CD8-positive, alpha-beta memory T cell (primary cell): Measurements from ENCODE around the gene ZNF217. TPM values are rescaled to one million over a fixed set of nuclear protein-coding genes. Genes with fewer than 3 reads are reported as not detected.
"Not testable (repeated sequence)": the region's sequence is repeated elsewhere in the genome, so short reads cannot be mapped to it uniquely, and the experiment has no call there.

ENCODE experiments used
- CTCF ChIA-PET: fragments of 350-600 bp; sonication (Branson Sonifier 250); formaldehyde crosslinking; loops from one replicate; lab custom pipeline; 2021; ENCODE audit warnings: antibody characterized with exemption; lab: Charles Lee
- POLR2A ChIA-PET: fragments of 350-600 bp; sonication (Branson Sonifier 250); formaldehyde crosslinking; loops from one replicate; lab custom pipeline; 2021; ENCODE audit warnings: antibody characterized with exemption; lab: Charles Lee
- DNase-seq, 5 donors: peaks; one replicate each; pipeline versions ENCODE4 v3.0.0 to v3.0.0-alpha.2; 2020 to 2022; ENCODE audit warnings: mixed read lengths in 1 of 5
- H3K27ac ChIP-seq: one replicate; pipeline ENCODE4 v1.7.0; 2013; ENCODE audit warnings: low read depth, mild to moderate bottlenecking, low read length, moderate library complexity
- H3K27me3 ChIP-seq: 2 replicates; pipeline ENCODE4 v1.7.0; 2013; ENCODE audit warnings: low read length, mild to moderate bottlenecking; ENCODE audit not compliant: insufficient read depth, poor library complexity, severe bottlenecking
- H3K36me3 ChIP-seq: 2 replicates; pipeline ENCODE4 v1.7.0; 2013; ENCODE audit warnings: mild to moderate bottlenecking, low read length, moderate library complexity; ENCODE audit not compliant: insufficient read depth
- H3K4me1 ChIP-seq: 2 replicates; pipeline ENCODE4 v1.7.0; 2013; ENCODE audit warnings: mild to moderate bottlenecking, low read length, moderate library complexity; ENCODE audit not compliant: insufficient read depth
- H3K4me3 ChIP-seq: 2 replicates; pipeline ENCODE4 v1.7.0; 2013; ENCODE audit warnings: mild to moderate bottlenecking, low read length
- H3K9me3 ChIP-seq: 2 replicates; pipeline ENCODE4 v1.7.0; 2013; ENCODE audit warnings: mild to moderate bottlenecking, low read length
- H3K27ac Mint-ChIP-seq, 8 donors: one replicate each; pipeline ENCODE4 v1.8.0; 2020 to 2021; ENCODE audit warnings: mixed read lengths in 8 of 8, mild to moderate bottlenecking in 6 of 8, inconsistent platforms in 3 of 8, moderate library complexity in 3 of 8
- H3K27me3 Mint-ChIP-seq, 2 donors: one replicate each; pipeline ENCODE4 v1.8.0; 2020 to 2021; ENCODE audit warnings: mixed read lengths in 2 of 2, mild to moderate bottlenecking in 1 of 2, moderate library complexity in 1 of 2
- H3K36me3 Mint-ChIP-seq, 3 donors: one replicate each; pipeline ENCODE4 v1.8.0; 2020 to 2021; ENCODE audit warnings: mixed read lengths in 3 of 3, inconsistent platforms in 1 of 3, mild to moderate bottlenecking in 1 of 3
- H3K4me1 Mint-ChIP-seq, 3 donors: one replicate each; pipeline ENCODE4 v1.8.0; 2020 to 2021; ENCODE audit warnings: mixed read lengths in 3 of 3, inconsistent platforms in 1 of 3, mild to moderate bottlenecking in 1 of 3
- H3K4me3 Mint-ChIP-seq, 7 donors: one replicate each; pipeline ENCODE4 v1.8.0; 2020 to 2021; ENCODE audit warnings: mixed read lengths in 7 of 7, mild to moderate bottlenecking in 6 of 7, moderate library complexity in 4 of 7, inconsistent platforms in 2 of 7
- H3K9me3 Mint-ChIP-seq, 5 donors: one replicate each; pipeline ENCODE4 v1.8.0; 2020 to 2022; ENCODE audit warnings: mixed read lengths in 5 of 5, mild to moderate bottlenecking in 3 of 5, moderate library complexity in 2 of 5, inconsistent platforms in 1 of 5
- polyA plus RNA-seq: library from polyadenylated mRNA; unstranded; fragments of 300-500 nt; fragmentation: Illumina TruSeq; gene quantifications from one replicate; pipeline ENCODE4 v1.2.3, GENCODE V29; 2021
- total RNA-seq, 2 experiments: library from RNA; stranded (reverse); gene quantifications; one replicate each; pipeline ENCODE4 v1.2.3, GENCODE V29; 2021

ZNF217 gene
- total and polyA plus RNA-seq, 3 experiments from 2014 or later: 24.0 to 54.3 (median 52.5) TPM

DNA sequence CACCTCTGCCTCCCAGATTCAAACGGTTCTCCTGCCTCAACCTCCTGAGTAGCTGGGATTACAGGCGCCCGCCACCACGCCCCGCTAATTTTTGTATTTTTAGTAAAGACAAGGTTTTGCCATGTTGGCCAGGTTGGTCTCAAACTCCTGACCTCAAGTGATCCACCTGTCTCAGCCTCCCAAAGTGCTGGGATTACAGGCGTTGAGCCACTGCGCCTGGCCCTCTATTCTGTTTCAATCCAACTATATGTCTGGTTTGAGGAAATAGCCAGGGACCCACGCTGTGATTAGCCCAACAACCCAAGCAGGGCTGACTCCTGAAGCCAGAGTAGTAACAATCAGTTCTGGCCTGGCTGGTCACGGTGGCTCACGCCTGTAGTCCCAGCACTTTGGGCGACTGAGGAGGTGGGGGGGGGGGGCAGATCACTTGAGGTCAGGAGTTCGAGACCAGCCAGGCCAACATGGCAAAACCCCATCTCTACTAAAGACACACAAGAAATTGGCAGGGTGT, 24.9 kb upstream of the ZNF217 start:
- CTCF ChIA-PET: interaction anchor here (0.7 kb wide), 1 partner anchor 162 kb away, joined by 3 read pairs; no protein-coding TSS in a partner anchor
- H3K36me3 ChIP-seq, H3K4me3 ChIP-seq, H3K9me3 Mint-ChIP-seq, H3K36me3 Mint-ChIP-seq, H3K4me3 Mint-ChIP-seq, H3K27me3 Mint-ChIP-seq, H3K9me3 ChIP-seq, POLR2A ChIA-PET, H3K27ac Mint-ChIP-seq, H3K27ac ChIP-seq, DNase-seq, H3K27me3 ChIP-seq: not testable (repeated sequence)
- peaks cover 31% of the 10 kb centered on the region for H3K4me1 ChIP-seq
- peaks cover 27 to 29% (median 28%) of the 10 kb centered on the region in 3 donors for H3K4me1 Mint-ChIP-seq

- Histone ChIP-seq H3K27ac (no peak overlapping the region), H3K36me3 (no peaks in the 10 kb centered on the region), H3K4me1 (peaks cover 28% of the 10 kb centered on the region), H3K27me3 (no peaks in the 10 kb centered on the region), H3K4me3 (no peak overlapping the region), H3K9me3 (no peaks in the 10 kb centered on the region)
- DNase-seq: no peak
- no peaks in the 10 kb centered on the region for H3K36me3 Mint-ChIP-seq
- H3K4me1 Mint-ChIP-seq: peaks cover 21 to 25% (median 22%) of the 10 kb centered on the region in 3 donors
- no peak overlapping the region for H3K27ac Mint-ChIP-seq
- H3K9me3 Mint-ChIP-seq: no peaks in the 10 kb centered on the region
- no peaks in the 10 kb centered on the region for H3K27me3 Mint-ChIP-seq
- H3K4me3 Mint-ChIP-seq: peak overlapping the region in 1 of 7 donors; percentile 28
- POLR2A ChIA-PET: no interaction called here
- CTCF ChIA-PET: interaction anchor here (0.7 kb wide), 1 partner anchor 163 kb away, joined by 3 read pairs; no protein-coding TSS in a partner anchor
Measured at GRCh38 chr20:53617791-53618489, 24.3 kb upstream of the ZNF217 start.

DNA sequence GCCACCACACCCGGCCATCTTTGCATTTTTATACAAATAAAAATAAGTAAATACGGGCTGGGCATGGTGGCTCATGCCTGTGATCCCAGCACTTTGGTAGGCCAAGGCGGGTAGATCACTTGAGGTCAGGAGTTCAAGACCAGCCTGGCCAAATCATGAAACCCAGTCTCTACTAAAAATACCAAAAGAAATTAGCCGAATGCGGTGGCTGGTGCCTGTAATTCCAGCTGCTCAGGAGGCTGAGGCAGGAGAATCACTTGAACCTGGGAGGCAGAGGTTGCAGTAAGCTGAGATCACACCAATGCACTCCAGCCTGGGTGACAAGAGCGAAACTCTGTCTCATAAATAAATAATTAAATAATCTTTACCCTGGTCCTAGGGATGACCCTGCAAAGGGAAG, 22.9 kb upstream of the ZNF217 start:
- CTCF ChIA-PET: interaction anchor here (1.2 kb wide), 1 partner anchor 20 kb away, joined by 3 read pairs; no protein-coding TSS in a partner anchor
- H3K27ac ChIP-seq, H3K36me3 Mint-ChIP-seq, H3K4me3 Mint-ChIP-seq, DNase-seq, H3K4me3 ChIP-seq, H3K36me3 ChIP-seq, H3K27me3 ChIP-seq, H3K27me3 Mint-ChIP-seq, H3K27ac Mint-ChIP-seq, H3K9me3 ChIP-seq, H3K9me3 Mint-ChIP-seq, POLR2A ChIA-PET: not testable (repeated sequence)
- H3K4me1 ChIP-seq: peaks cover 14% of the 10 kb centered on the region
- H3K4me1 Mint-ChIP-seq: peaks cover 6 to 11% (median 10%) of the 10 kb centered on the region in 3 donors

GRCh38 chr20:53613748-53614147, 20.1 kb upstream of the ZNF217 start:
- no peaks in the 10 kb centered on the region for H3K36me3 ChIP-seq
- H3K27me3 Mint-ChIP-seq: no peaks in the 10 kb centered on the region
- peak overlapping the region; percentile 26 for H3K27ac ChIP-seq
- no peaks in the 10 kb centered on the region for H3K9me3 Mint-ChIP-seq
- no peaks in the 10 kb centered on the region for H3K9me3 ChIP-seq
- no peak overlapping the region for H3K4me3 Mint-ChIP-seq
- CTCF ChIA-PET: interaction anchor here (0.7 to 1.9 kb wide), 4 partner anchors 9 to 302 kb away, joined by 3 to 7 read pairs (median 4); no protein-coding TSS in a partner anchor
- H3K36me3 Mint-ChIP-seq: peaks cover 0 to 9% (median 0%) of the 10 kb centered on the region in 3 donors
- peak overlapping the region in 4 of 8 donors; percentile 7 to 83 (median 52) for H3K27ac Mint-ChIP-seq
- no peaks in the 10 kb centered on the region for H3K27me3 ChIP-seq
- DNase-seq: no peak
- peaks cover 16 to 22% (median 20%) of the 10 kb centered on the region in 3 donors for H3K4me1 Mint-ChIP-seq
- POLR2A ChIA-PET: interaction anchor here (1.6 kb wide), 1 partner anchor 9 kb away, joined by 8 read pairs; no protein-coding TSS in a partner anchor
- H3K4me1 ChIP-seq: peaks cover 17% of the 10 kb centered on the region
- H3K4me3 ChIP-seq: no peak overlapping the region

GRCh38 chr20:53612289-53612688, 18.6 kb upstream of the ZNF217 start:
- ChIA-PET CTCF (interaction anchor here (1.5 to 1.9 kb wide), 2 partner anchors 45 to 303 kb away, joined by 3 to 5 read pairs; no protein-coding TSS in a partner anchor), POLR2A (interaction anchor here (1.1 kb wide), 1 partner anchor 9 kb away, joined by 3 read pairs; no protein-coding TSS in a partner anchor)
- H3K27me3 Mint-ChIP-seq, H3K36me3 ChIP-seq, H3K4me3 ChIP-seq, H3K4me3 Mint-ChIP-seq, H3K27ac ChIP-seq, DNase-seq, H3K9me3 Mint-ChIP-seq, H3K27me3 ChIP-seq, H3K27ac Mint-ChIP-seq, H3K9me3 ChIP-seq: not testable (repeated sequence)
- Mint-ChIP-seq H3K4me1 (peaks cover 22 to 28% (median 24%) of the 10 kb centered on the region in 3 donors), H3K36me3 (peaks cover 0 to 12% (median 0%) of the 10 kb centered on the region in 3 donors)
- peaks cover 25% of the 10 kb centered on the region for H3K4me1 ChIP-seq

- peaks cover 23 to 32% (median 24%) of the 10 kb centered on the region in 3 donors for H3K4me1 Mint-ChIP-seq
- peak overlapping the region; percentile 41 for H3K27ac ChIP-seq
- peak overlapping the region in 1 of 7 donors; percentile 41 for H3K4me3 Mint-ChIP-seq
- peaks cover 25% of the 10 kb centered on the region for H3K4me1 ChIP-seq
- H3K36me3 Mint-ChIP-seq: peaks cover 0 to 12% (median 0%) of the 10 kb centered on the region in 3 donors
- ChIA-PET CTCF (interaction anchor here (1.2 kb wide), 1 partner anchor 17 kb away, joined by 4 read pairs; no protein-coding TSS in a partner anchor), POLR2A (interaction anchor here (0.6 to 1.1 kb wide), 2 partner anchors 9 to 11 kb away, joined by 3 read pairs; no protein-coding TSS in a partner anchor)
- H3K9me3 Mint-ChIP-seq: no peaks in the 10 kb centered on the region
- no peak overlapping the region for H3K4me3 ChIP-seq
- DNase-seq: no peak
- H3K27me3 ChIP-seq: no peaks in the 10 kb centered on the region
- H3K9me3 ChIP-seq: no peaks in the 10 kb centered on the region
- H3K27me3 Mint-ChIP-seq: no peaks in the 10 kb centered on the region
- no peaks in the 10 kb centered on the region for H3K36me3 ChIP-seq
- no peak overlapping the region for H3K27ac Mint-ChIP-seq
Measured at GRCh38 chr20:53611449-53611894, 17.8 kb upstream of the ZNF217 start.

DNA sequence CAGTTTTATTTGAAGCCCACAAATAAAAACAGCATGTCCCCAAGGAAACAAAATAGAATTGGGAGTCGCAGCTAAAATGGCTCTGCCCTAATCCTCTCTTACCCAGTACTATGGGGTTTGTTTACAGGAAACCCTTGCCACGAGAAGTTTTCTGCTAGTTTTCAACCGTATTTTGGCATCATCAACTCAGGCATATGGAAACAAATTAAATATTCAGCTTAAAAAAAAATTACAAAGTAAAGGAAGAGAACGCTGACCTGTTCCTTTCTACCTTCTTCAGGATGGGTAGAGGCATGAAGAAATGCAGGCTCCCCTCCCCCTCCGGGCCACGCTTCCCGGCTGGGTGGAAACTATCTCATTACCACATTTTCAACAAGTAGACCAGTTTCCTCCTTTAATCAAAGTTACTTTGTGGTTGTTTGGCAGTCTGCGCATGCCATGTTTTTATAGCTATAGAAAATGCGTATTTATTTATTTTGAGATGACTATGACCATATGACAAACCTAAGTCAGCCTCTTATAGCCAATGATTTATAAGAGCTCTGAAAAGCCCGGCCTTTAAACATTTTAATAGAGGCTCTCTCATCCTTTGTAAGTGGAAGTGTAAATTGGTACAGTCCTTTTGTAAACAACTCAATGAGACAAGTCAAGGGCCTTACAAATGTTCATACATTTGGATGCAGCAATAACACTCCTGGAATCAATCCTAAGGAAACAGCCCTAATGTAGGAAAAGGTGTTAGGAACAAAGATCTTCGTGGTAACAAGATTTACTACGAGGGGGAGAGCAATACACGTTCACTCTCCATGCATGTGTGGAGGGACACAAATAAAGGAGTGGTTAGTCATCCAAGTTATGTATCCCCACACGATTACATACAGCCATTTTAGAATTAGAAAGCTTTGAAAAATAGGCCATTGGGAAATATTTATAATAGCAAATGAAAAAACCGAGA, 16.1 kb upstream of the ZNF217 start:
- Histone ChIP-seq H3K4me1 (peaks cover 25% of the 10 kb centered on the region), H3K4me3 (peak overlapping the region; percentile 55), H3K9me3 (no peaks in the 10 kb centered on the region), H3K27me3 (no peaks in the 10 kb centered on the region), H3K27ac (peak overlapping the region; percentile 85), H3K36me3 (no peaks in the 10 kb centered on the region)
- peak; percentile 43 to 88 (median 85) for DNase-seq
- POLR2A ChIA-PET: interaction anchor here (0.5 to 2.0 kb wide), 18 partner anchors 11 to 322 kb away, joined by 3 to 30 read pairs (median 5); partner anchors contain the start of gene ZNF217
- Mint-ChIP-seq H3K27ac (peak overlapping the region; percentile 94 to 98 (median 97)), H3K36me3 (peaks cover 0 to 17% (median 2%) of the 10 kb centered on the region in 3 donors), H3K9me3 (no peaks in the 10 kb centered on the region), H3K27me3 (no peaks in the 10 kb centered on the region), H3K4me3 (peak overlapping the region; percentile 88 to 96 (median 93)), H3K4me1 (peaks cover 27 to 41% (median 28%) of the 10 kb centered on the region in 3 donors)
- CTCF ChIA-PET: interaction anchor here (0.6 to 2.4 kb wide), 17 partner anchors 11 to 306 kb away, joined by 3 to 16 read pairs (median 6); partner anchors contain the start of gene ZNF217
